Cortex of kidney (tissue), 1 donor: ENCODE measurements around the gene SLC39A11.

Experiments used
- DNase-seq: peaks from one replicate; lab custom pipeline; 2025; lab: John Stamatoyannopoulos, UW

Gene SLC39A11

GRCh38 chr17:72976971-72977770 lies 115.3 kb downstream of the SLC39A11 start:
- no peak for DNase-seq

- no peak for DNase-seq
Observed at GRCh38 chr17:72975509-72975908, 117.0 kb downstream of the SLC39A11 start.

- DNase-seq: no peak
Observed at GRCh38 chr17:72974605-72975232, 117.8 kb downstream of the SLC39A11 start.

GRCh38 chr17:72972263-72972951 lies 120.1 kb downstream of the SLC39A11 start:
- no peak for DNase-seq

GRCh38 chr17:72971226-72971880 lies 121.1 kb downstream of the SLC39A11 start:
- DNase-seq: no peak

GRCh38 chr17:72970797-72971196 lies 121.7 kb downstream of the SLC39A11 start:
- DNase-seq: no peak

GRCh38 chr17:72970246-72970645 lies 122.2 kb downstream of the SLC39A11 start:
- DNase-seq: no peak

- DNase-seq: no peak
Observed at GRCh38 chr17:72969293-72969906, 123.1 kb downstream of the SLC39A11 start.

- DNase-seq: no peak
Observed at GRCh38 chr17:72968798-72969197, 123.7 kb downstream of the SLC39A11 start.

- no peak for DNase-seq
Observed at GRCh38 chr17:72967977-72968585, 124.4 kb downstream of the SLC39A11 start.

- DNase-seq: no peak
Observed at GRCh38 chr17:72967277-72967970, 125.1 kb downstream of the SLC39A11 start.

- DNase-seq: no peak
Observed at GRCh38 chr17:72962106-72962505, 130.4 kb downstream of the SLC39A11 start.

- no peak for DNase-seq
Observed at GRCh38 chr17:72955391-72956140, 136.9 kb downstream of the SLC39A11 start.

GRCh38 chr17:72954579-72954978 lies 137.9 kb downstream of the SLC39A11 start:
- DNase-seq: no peak

- DNase-seq: no peak
Observed at GRCh38 chr17:72953621-72954020, 138.9 kb downstream of the SLC39A11 start.

GRCh38 chr17:72952641-72953315 lies 139.7 kb downstream of the SLC39A11 start:
- DNase-seq: no peak

- DNase-seq: no peak
Observed at GRCh38 chr17:72952220-72952619, 140.3 kb downstream of the SLC39A11 start.

- no peak for DNase-seq
Observed at GRCh38 chr17:72950242-72950931, 142.1 kb downstream of the SLC39A11 start.

GRCh38 chr17:72948115-72948514 lies 144.4 kb downstream of the SLC39A11 start:
- DNase-seq: no peak
